Left lobe of liver (tissue), 2 donors: ENCODE data around the gene CYP2A6. TPM values are rescaled to one million over a fixed set of nuclear protein-coding genes. Genes with fewer than 3 reads are reported as not detected.
A peak's percentile ranks its signal among the peaks of the same experiment; 100 is the strongest.
"Not testable (repeated sequence)": the region's sequence is repeated elsewhere in the genome, so short reads cannot be mapped to it uniquely, and the experiment has no call there.

Experiments
- ATAC-seq: fragments of 200-7000 bp; cut with Tn5 transposase; one replicate; pipeline ENCODE4 v1.9.1; 2020; ENCODE audit warnings: mild to moderate bottlenecking, moderate library complexity
- DNase-seq: peaks from one replicate; pipeline ENCODE4 v3.0.0-alpha.2; 2020; ENCODE audit warnings: low spot score
- total RNA-seq: library from RNA; stranded (reverse); gene quantifications from one replicate; pipeline ENCODE4 v1.2.1, GENCODE V29; 2021
- donor health status: DM: no; HTN: no; CAD: no; lungs with moderate emphysema.
- donor health status: DM: no; HTN: yes; CAD: no.

CYP2A6 gene
- total RNA-seq, 1 donor from 2014 or later, result 2,152 TPM

DNA sequence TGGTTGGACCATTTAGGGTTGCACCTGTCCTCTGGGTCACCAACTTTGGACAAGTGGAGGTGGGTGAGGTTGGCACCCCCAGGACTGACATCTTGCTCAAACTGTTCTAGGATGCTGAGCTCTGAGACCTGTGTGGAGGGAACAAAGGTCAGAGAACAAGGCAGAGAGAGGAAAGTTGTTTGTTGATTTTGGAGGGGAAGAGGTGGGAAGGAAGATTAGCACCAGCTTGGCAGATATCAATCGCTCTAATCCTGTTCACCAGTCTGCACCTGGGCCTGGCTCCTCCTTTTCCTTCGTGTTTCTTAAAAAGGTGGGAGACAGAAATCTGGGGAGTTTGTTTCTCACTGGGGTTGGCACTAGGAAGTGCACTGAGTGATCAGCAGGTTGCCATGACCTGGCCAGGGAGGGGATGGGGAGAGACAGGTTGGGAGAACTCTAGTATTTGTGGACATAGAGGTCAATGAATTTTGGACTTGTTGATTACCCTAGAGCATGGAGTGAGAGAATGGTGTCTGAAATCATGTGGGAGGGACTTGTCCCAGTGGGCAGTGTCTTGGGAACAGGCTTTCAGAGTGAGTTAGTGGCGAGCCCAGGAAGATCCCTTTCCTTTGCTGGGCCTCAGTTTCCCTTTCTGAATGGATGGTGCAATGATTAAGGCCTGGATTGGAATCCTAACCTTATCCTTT lies 2.4 kb upstream of the CYP2A6 start:
- DNase-seq, result peak; percentile 69
- ATAC-seq, result peak; percentile 69

GRCh38 chr19:40846722-40847121 lies 3.5 kb downstream of the CYP2A6 start:
- not testable (repeated sequence) for DNase-seq
- peak; percentile 14 for ATAC-seq

DNA sequence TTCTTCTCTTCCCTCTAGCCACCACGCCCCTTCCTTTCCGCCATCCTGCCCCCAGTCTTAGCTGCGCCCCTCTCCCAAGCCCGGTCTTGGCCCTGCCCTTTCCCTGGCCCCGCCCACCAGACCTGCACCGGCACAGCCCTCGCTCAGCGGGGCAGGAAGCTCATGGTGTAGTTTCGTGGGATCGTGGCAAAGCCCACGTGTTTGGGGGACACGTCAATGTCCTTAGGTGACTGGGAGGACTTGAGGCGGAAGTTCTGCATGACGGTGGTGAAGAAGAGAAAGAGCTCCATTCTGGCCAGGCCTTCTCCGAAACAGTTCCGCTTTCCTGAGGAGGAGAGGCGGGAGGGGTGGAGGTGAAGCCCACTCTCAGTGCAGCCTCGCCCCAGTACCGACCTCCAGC lies 6.6 kb downstream of the CYP2A6 start:
- DNase-seq, ATAC-seq: not testable (repeated sequence)

DNA sequence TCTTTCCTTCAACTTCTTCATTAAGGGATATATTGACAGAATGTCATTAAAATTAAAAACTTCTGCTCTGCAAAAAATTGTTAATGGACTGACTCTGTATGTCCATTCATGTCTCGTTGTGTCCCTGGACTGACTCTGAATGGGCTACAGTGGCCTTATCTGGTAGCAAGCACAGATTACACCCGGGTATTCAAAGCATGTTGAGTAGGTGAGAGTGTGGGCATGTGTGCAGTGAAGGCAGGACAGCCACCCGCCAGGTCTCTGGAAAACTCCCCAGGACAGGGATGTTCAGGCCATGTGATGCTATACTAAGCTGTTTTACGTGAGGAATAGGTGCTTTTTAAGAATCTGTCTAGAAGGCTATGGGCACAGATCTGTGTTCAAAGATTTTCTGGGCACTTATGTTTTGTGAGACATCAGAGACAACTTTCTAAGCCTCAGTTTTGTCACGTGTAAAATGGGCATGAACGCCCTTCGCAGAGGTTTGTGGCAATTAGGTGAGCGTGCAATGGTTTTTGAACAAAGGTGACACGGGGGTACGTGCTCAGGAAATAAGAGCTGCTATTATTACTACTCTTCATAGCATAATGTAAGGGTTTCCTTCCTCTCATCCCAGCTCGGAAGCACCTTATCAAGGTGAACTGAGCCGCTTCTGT lies 7.1 kb downstream of the CYP2A6 start:
- ATAC-seq, DNase-seq: not testable (repeated sequence)

GRCh38 chr19:40842012-40842411 lies 8.2 kb downstream of the CYP2A6 start:
- DNase-seq, result not testable (repeated sequence)
- peak; percentile 5 for ATAC-seq

- not testable (repeated sequence) for ATAC-seq, DNase-seq
These were observed 11.8 kb downstream of the CYP2A6 start for GRCh38 chr19:40838477-40838876.

- DNase-seq, result no peak
These were observed 13.4 kb downstream of the CYP2A6 start for GRCh38 chr19:40836754-40837429.

GRCh38 chr19:40833728-40834533 lies 16.3 kb downstream of the CYP2A6 start:
- ATAC-seq, DNase-seq: not testable (repeated sequence)

More at GRCh38 chr19:40836754-40837429, 13.4 kb downstream of the CYP2A6 start:
- ATAC-seq, result no peak

DNA sequence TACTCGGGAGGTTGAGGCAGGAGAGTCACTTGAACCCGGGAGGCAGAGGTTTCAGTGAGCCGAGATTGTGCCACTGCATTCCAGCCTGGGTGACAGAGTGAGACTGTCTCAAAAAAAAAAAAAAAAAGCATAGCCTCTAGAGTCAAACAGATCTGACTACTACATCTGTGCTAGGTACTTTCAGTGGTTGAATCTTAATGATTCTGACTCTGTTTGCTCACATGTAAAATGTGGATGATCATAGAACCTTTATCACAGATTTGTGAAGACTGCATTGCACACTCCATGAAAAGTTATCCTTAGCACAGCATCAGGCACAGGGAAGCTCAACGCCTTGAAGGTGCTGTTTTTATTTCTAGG lies 17.8 kb downstream of the CYP2A6 start:
- not testable (repeated sequence) for DNase-seq
- ATAC-seq, result peak; percentile 16

GRCh38 chr19:40831502-40832430 lies 18.5 kb downstream of the CYP2A6 start:
- peak; percentile 77 for DNase-seq
- ATAC-seq, result peak; percentile 81

DNA sequence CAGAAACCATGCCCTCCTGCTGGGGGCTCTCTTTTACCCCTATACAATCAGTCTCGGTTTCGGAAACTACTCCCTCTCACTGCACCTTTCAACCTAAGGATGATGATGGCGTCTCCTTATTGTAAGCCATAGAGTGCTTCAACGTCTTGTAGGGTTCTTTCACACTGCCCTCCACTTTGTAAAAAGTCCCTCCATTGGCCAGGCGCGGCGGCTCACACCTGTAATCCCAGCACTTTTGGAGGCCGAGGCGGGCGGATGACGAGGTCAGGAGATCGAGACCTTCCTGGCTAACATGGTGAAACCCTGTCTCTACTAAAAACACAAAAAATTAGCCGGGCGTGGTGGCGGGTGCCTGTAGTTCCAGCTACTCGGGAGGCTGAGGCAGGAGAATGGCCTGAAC lies 19.5 kb downstream of the CYP2A6 start:
- not testable (repeated sequence) for ATAC-seq

GRCh38 chr19:40829205-40829604 lies 21.0 kb downstream of the CYP2A6 start:
- DNase-seq, result no peak
- no peak for ATAC-seq

More for the DNA sequence above, 19.5 kb downstream of the CYP2A6 start:
- DNase-seq, result not testable (repeated sequence)

- ATAC-seq, result no peak
- peak; percentile 27 for DNase-seq
These were observed 22.6 kb downstream of the CYP2A6 start for GRCh38 chr19:40827386-40828247.

DNA sequence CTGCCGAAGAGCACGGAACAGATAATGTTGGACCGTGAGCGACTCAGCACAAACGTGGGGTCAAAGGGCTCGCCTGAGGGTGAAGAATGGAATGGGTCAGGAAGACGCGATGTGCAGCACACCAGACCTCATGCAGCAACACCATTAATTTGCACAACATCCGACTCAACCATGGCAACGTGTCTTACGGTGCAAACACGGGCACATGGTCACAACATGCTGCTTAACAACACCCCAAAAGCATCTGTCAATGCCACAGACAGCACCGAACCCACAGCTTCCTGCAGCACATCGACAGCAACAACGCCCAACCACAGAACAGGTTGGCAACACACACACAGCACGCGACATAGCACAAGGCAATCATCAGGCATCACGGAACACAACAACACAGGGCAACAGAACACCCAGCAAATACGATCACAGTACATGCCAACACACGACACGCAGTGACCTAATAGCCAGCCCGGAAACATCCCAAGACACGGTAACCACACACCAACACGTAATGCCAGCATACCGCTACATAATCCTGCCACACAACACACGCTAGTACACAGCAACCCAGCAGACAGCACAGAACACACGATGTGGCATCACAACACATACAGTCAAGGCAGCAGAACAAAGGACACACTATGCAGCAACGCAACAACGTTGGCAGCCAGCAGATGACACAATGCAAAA lies 23.4 kb downstream of the CYP2A6 start:
- ATAC-seq, result not testable (repeated sequence)
- DNase-seq, result peak; percentile 38

GRCh38 chr19:40826312-40826698 lies 23.9 kb downstream of the CYP2A6 start:
- DNase-seq, result not testable (repeated sequence)

GRCh38 chr19:40825460-40826095 lies 24.7 kb downstream of the CYP2A6 start:
- DNase-seq, result peak; percentile 39
- ATAC-seq, result not testable (repeated sequence)

More at GRCh38 chr19:40826312-40826698, 23.9 kb downstream of the CYP2A6 start:
- ATAC-seq, result not testable (repeated sequence)

DNA sequence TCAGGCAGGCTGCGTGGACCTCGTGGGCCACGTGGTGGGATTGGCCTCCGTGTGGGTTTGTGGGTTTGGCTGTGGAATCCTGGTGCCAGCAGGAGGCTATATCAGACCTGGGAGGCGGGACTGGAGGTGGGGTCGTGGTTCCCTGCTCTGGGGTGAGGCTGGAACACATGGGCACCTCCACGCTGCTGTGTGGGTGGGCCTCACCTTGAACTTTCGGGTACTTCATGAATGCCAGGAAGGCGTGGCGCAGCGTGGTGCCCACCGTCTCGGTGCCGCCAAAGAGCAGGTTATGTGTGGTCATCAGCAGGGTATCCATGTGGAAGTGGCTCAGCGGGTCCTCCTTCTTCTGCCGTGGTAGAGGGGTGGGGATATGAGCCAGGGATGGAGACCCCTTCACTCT lies 25.3 kb downstream of the CYP2A6 start:
- peak; percentile 69 for DNase-seq
- ATAC-seq, result peak; percentile 40
